ENCODE measurements around the gene CSNK2A3. TPM values are rescaled to one million over a fixed set of nuclear protein-coding genes. Genes with fewer than 3 reads are reported as not detected.

CSNK2A3 gene
- total and polyA plus RNA-seq, 2 experiments from 2014 or later: 0.91 to 4.1 TPM

GRCh38 chr11:11318961-11319360 is 34.1 kb downstream of the CSNK2A3 start (continued):
- TF ChIP-seq REST (IDR thresholded peaks at IDR 0.05; ENCODE audit: unreplicated experiment): no peak
- no peak for TF ChIP-seq EZH2 (IDR thresholded peaks at IDR 0.05; ENCODE audit: low read depth, unreplicated experiment)
- no peak for TF ChIP-seq EZH2phosphoT487 (IDR thresholded peaks at IDR 0.05; ENCODE audit: unreplicated experiment)
- no peak for TF ChIP-seq ZNF114 (CRISPR knock-in tag; IDR thresholded peaks at IDR 0.05)
- no peak for TF ChIP-seq STAT1 (IDR thresholded peaks at IDR 0.05; ENCODE audit: unreplicated experiment)
- TF ChIP-seq ZNF331 (CRISPR knock-in tag; IDR thresholded peaks at IDR 0.05; ENCODE audit: low read depth): no peak
- TF ChIP-seq JUNB (IDR thresholded peaks at IDR 0.05; ENCODE audit: unreplicated experiment): no peak
- TF ChIP-seq NANOG (IDR thresholded peaks at IDR 0.05; ENCODE audit: borderline replicate concordance): no peak

GRCh38 chr11:11318461-11318860 is 34.6 kb downstream of the CSNK2A3 start:
- H3K4me1 Mint-ChIP-seq: no peaks in the 10 kb centered on the region
- Histone ChIP-seq H3K27ac (ENCODE audit: low read depth) (no peak overlapping the region), H3K4me3 (no peak overlapping the region), H3F3A (replicated peaks; ENCODE audit: low read depth) (no peaks in the 10 kb centered on the region), H3K79me2 (replicated peaks; ENCODE audit: insufficient read depth) (no peaks in the 10 kb centered on the region), H4K20me1 (replicated peaks; ENCODE audit: insufficient read depth) (no peaks in the 10 kb centered on the region), H2AFZ (no peak overlapping the region), H3K36me3 (ENCODE audit: insufficient read depth) (no peaks in the 10 kb centered on the region), H3K27me3 (ENCODE audit: insufficient read depth) (no peaks in the 10 kb centered on the region), H3K9me2 (ENCODE audit: insufficient read depth) (no peaks in the 10 kb centered on the region), H3K4me2 (no peak overlapping the region), H3K4me1 (ENCODE audit: insufficient read depth) (no peaks in the 10 kb centered on the region)
- TF ChIP-seq STAT1 (IDR thresholded peaks at IDR 0.05; ENCODE audit: unreplicated experiment) (no peak), EZH2phosphoT487 (IDR thresholded peaks at IDR 0.05; ENCODE audit: unreplicated experiment) (no peak), POLR2AphosphoS5 (IDR thresholded peaks at IDR 0.05; ENCODE audit: low read depth) (no peak), NANOG (IDR thresholded peaks at IDR 0.05; ENCODE audit: borderline replicate concordance) (no peak), EZH2 (IDR thresholded peaks at IDR 0.05; ENCODE audit: low read depth, unreplicated experiment) (no peak), CTCF (conservative IDR thresholded peaks at IDR 0.05; ENCODE audit: low read depth in 2 of 2) (no peak), ETS1 (IDR thresholded peaks at IDR 0.05) (no peak), JUNB (IDR thresholded peaks at IDR 0.05; ENCODE audit: unreplicated experiment) (no peak), ZNF331 (CRISPR knock-in tag; IDR thresholded peaks at IDR 0.05; ENCODE audit: low read depth) (no peak), ZNF114 (CRISPR knock-in tag; IDR thresholded peaks at IDR 0.05) (no peak), ZNF462 (CRISPR knock-in tag; IDR thresholded peaks at IDR 0.05) (no peak)
- no peaks in the 10 kb centered on the region for H3K9me3 Mint-ChIP-seq
- no peak overlapping the region for H3K4me3 Mint-ChIP-seq
- no peaks in the 10 kb centered on the region; the same call in 2 of the 3 replicates for H3K36me3 Mint-ChIP-seq (ENCODE audit: low read depth)
- ATAC-seq: no peak
- H3K27ac Mint-ChIP-seq: no peak overlapping the region
- H3K27me3 Mint-ChIP-seq (ENCODE audit: insufficient read depth, low read depth, poor library complexity): peaks cover 2% of the 10 kb centered on the region
- no peak for DNase-seq (ENCODE audit: low spot score)

Measured in GM23338 (cell line).